ENCODE results near the gene ANO10. TPM values are rescaled to one million over a fixed set of nuclear protein-coding genes. Genes with fewer than 3 reads are reported as not detected.

The ANO10 gene
- total RNA-seq, 4 donors from 2014 or later = 32.8 to 111 (median 54.3) TPM

DNA sequence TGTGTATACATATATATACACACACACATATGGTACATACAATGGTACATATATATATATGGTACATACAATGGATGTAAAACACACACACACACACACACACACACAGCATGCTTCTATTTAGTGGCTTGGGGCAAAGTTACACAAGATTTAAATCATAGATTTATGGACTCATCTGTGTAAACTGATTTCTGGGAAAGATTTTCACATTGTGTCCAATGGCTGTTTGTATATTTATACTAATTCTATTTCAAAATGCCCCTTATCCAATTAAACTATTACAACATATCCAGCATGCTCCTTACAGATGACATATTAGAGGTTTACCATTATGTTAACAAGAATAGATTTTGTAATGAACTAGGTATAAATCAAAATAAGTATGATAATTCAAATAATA lies 94.9 kb downstream of the ANO10 start:
- no peaks in the 10 kb centered on the region for H3K27me3 ChIP-seq
- DNase-seq = no peak
- TF ChIP-seq, protein P1, sequence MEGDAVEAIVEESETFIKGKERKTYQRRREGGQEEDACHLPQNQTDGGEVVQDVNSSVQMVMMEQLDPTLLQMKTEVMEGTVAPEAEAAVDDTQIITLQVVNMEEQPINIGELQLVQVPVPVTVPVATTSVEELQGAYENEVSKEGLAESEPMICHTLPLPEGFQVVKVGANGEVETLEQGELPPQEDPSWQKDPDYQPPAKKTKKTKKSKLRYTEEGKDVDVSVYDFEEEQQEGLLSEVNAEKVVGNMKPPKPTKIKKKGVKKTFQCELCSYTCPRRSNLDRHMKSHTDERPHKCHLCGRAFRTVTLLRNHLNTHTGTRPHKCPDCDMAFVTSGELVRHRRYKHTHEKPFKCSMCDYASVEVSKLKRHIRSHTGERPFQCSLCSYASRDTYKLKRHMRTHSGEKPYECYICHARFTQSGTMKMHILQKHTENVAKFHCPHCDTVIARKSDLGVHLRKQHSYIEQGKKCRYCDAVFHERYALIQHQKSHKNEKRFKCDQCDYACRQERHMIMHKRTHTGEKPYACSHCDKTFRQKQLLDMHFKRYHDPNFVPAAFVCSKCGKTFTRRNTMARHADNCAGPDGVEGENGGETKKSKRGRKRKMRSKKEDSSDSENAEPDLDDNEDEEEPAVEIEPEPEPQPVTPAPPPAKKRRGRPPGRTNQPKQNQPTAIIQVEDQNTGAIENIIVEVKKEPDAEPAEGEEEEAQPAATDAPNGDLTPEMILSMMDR (IDR thresholded peaks at IDR 0.05) = no peak
- TF ChIP-seq POLR2A (IDR thresholded peaks at IDR 0.05) = no peak
- H3K4me1 ChIP-seq = no peaks in the 10 kb centered on the region
- H3K36me3 ChIP-seq = no peaks in the 10 kb centered on the region
- H3K9me3 ChIP-seq = no peaks in the 10 kb centered on the region
- intact Hi-C loops (cut with DNase I; ENCODE audit: low total_unique reads) = no loop called here
- H3K27ac ChIP-seq = no peak overlapping the region
- no peak overlapping the region for H3K4me3 ChIP-seq

DNA sequence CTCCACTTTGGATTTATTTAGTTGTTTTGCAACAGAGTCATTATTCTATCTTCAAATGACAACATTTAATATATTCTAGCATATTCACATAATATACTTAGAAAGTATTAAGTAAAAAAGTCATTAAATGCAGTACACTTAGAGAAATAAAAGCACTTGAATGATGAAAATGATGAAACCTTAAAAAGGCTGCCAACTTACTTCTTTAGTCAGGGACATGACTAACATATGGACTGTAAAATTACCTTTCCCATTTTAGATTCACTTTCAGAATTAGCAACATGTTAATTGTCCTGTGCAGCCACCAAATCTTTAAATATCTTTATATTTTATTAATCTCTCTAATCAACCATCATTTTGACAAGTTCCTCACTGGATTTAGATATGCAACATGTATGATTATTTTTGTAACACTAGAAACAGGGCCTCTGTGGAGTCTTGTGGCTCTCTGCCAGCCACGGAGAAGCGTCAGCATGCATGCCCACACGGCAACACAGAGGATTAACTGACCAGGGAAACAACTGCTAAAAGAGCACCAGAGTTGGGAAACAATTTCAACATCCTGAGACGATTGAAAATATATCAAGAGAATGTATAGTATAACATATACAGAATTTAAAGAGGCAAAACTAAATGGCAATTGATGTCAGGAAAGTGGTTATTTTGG lies 95.7 kb downstream of the ANO10 start:
- no peaks in the 10 kb centered on the region for H3K4me1 ChIP-seq
- intact Hi-C loops (cut with DNase I; ENCODE audit: low total_unique reads) = no loop called here
- no peak overlapping the region for H3K4me3 ChIP-seq
- no peaks in the 10 kb centered on the region for H3K36me3 ChIP-seq
- DNase-seq = no peak
- H3K27ac ChIP-seq = no peak overlapping the region
- H3K9me3 ChIP-seq = no peaks in the 10 kb centered on the region
- no peaks in the 10 kb centered on the region for H3K27me3 ChIP-seq
- TF ChIP-seq POLR2A (IDR thresholded peaks at IDR 0.05) = no peak
- TF ChIP-seq, protein P1 (IDR thresholded peaks at IDR 0.05) = no peak

DNA sequence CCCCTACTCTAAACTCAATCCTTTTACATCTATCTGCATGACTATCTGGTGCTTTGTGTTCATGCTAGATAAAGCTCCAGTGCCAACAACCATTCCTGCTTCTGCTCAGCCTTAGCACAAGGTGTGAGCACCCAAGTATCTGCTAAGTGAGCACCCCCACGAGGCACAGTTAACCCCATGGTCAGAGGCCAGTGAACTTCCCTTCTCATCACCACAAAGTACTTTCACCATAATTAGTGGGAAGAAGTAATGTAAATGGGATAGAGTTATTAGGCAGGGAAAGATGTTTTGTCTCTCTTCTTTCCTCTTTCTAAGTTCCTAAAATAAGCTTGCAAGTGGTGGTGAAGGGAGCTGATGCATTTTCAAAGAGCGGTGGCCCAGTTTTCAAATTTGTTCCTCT lies 96.4 kb downstream of the ANO10 start:
- TF ChIP-seq POLR2A (IDR thresholded peaks at IDR 0.05) = no peak
- TF ChIP-seq, protein P1 (IDR thresholded peaks at IDR 0.05) = no peak
- Histone ChIP-seq H3K36me3 (no peaks in the 10 kb centered on the region), H3K27me3 (no peaks in the 10 kb centered on the region), H3K9me3 (no peaks in the 10 kb centered on the region), H3K27ac (no peak overlapping the region), H3K4me1 (no peaks in the 10 kb centered on the region), H3K4me3 (no peak overlapping the region)
- no peak for DNase-seq
- intact Hi-C loops (cut with DNase I; ENCODE audit: low total_unique reads) = no loop called here

DNA sequence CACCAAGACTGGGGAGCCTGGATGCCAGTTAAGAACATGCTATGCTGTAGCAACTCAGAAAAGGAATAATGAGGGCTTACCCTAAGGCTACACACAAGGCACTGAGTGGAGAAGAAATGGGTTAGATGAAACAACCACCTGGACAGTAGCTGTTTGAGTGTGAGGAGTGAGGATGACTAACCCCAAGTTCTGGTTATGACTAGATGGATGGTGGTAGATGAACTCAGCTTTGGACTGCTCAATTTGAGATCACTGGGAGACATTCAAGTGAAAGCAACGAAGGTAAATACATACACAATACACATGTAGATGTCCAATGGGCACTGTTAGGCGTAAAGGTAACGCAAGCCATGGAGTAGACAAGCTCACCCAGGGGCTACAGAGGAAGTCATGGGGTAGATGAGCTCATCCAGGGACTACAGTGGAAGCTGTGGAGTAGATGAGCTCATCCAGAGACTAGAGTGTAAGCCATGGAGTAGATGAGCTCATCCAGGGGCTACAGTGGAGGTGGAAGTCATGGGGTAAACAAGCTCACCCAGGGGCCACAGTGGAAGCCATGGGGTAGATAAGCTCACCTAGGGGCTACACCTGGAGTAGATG lies 98.3 kb downstream of the ANO10 start:
- H3K9me3 ChIP-seq = no peaks in the 10 kb centered on the region
- no peak overlapping the region for H3K4me3 ChIP-seq
- H3K36me3 ChIP-seq = no peaks in the 10 kb centered on the region
- no peaks in the 10 kb centered on the region for H3K27me3 ChIP-seq
- H3K27ac ChIP-seq = no peak overlapping the region
- no peak for TF ChIP-seq POLR2A (IDR thresholded peaks at IDR 0.05)
- TF ChIP-seq, protein P1 (IDR thresholded peaks at IDR 0.05) = no peak
- intact Hi-C loops (cut with DNase I; ENCODE audit: low total_unique reads) = no loop called here
- no peaks in the 10 kb centered on the region for H3K4me1 ChIP-seq
- DNase-seq = no peak

DNA sequence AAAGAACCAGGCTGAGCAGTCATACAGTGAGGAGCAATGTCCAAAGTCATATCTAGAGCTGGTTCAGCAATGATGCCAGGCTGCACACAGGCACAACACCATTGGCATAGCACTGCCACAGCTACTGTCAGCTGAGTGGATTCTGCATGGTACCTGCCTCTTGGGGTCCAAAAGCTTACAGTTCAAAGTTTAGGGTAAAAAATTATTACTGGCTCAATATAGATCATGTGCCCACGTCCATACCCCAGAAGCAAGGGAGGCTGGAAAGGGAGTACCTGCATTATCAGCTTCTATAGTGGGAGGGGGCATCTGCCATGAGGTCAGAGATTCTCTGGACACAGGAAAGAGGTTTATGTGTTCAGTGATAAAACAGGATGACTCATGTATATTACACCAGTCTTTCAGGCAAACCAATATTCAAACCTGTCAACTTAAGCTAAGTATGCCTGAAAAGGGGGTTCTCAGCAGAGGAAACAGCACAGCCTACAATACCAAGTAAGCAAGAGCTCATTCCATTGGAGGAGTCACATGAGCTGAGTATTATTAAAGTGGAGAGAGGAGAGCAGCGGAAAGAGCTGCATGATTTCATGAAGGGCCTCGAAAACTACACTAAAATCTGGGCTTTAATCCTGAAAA lies 99.0 kb downstream of the ANO10 start:
- no peaks in the 10 kb centered on the region for H3K27me3 ChIP-seq
- no peaks in the 10 kb centered on the region for H3K4me1 ChIP-seq
- H3K4me3 ChIP-seq = no peak overlapping the region
- intact Hi-C loops (cut with DNase I; ENCODE audit: low total_unique reads) = no loop called here
- no peak for DNase-seq
- TF ChIP-seq, protein P1 (IDR thresholded peaks at IDR 0.05) = no peak
- no peak for TF ChIP-seq POLR2A (IDR thresholded peaks at IDR 0.05)
- no peaks in the 10 kb centered on the region for H3K9me3 ChIP-seq
- no peaks in the 10 kb centered on the region for H3K36me3 ChIP-seq
- H3K27ac ChIP-seq = no peak overlapping the region

All from uterus (tissue), 4 donors.